Karpas-422 (cell line): ENCODE measurements around the gene ANGEL2. TPM values are rescaled to one million over a fixed set of nuclear protein-coding genes. Genes with fewer than 3 reads are reported as not detected.

ENCODE experiments used
- DNase-seq: peaks from one replicate; pipeline ENCODE4 v3.0.0-alpha.2; 2015
- H2AFZ ChIP-seq: fragments of 200-600 bp; sonication (generic); 2 replicates; pipeline ENCODE4 v1.6.1; 2014; ENCODE audit warnings: antibody characterized with exemption, low read length, mixed read lengths
- H3K27ac ChIP-seq: fragments of 200-600 bp; sonication (generic); 2 replicates; pipeline ENCODE4 v1.5.1; 2014; ENCODE audit warnings: mild to moderate bottlenecking, low read length, moderate library complexity
- H3K27me3 ChIP-seq: fragments of 200-600 bp; sonication (generic); 2 replicates; pipeline ENCODE4 v1.6.1; 2014; ENCODE audit warnings: low read length, mixed read lengths
- H3K36me3 ChIP-seq: fragments of 200-600 bp; sonication (generic); 2 replicates; pipeline ENCODE4 v1.6.1; 2014; ENCODE audit warnings: low read length, mixed read lengths; ENCODE audit not compliant: insufficient read depth
- H3K4me1 ChIP-seq: fragments of 200-600 bp; sonication (generic); 2 replicates; pipeline ENCODE4 v1.6.1; 2014; ENCODE audit warnings: mild to moderate bottlenecking, low read length, mixed read lengths
- H3K4me2 ChIP-seq: fragments of 200-600 bp; sonication (generic); 2 replicates; pipeline ENCODE4 v1.6.1; 2014; ENCODE audit warnings: low read length, low read depth, mild to moderate bottlenecking; ENCODE audit not compliant: poor library complexity, severe bottlenecking
- H3K4me3 ChIP-seq: fragments of 200-600 bp; sonication (generic); 2 replicates; pipeline ENCODE4 v1.5.1; 2014; ENCODE audit warnings: mild to moderate bottlenecking, antibody characterized with exemption, low read length, mixed read lengths
- H3K79me2 ChIP-seq: fragments of 200-600 bp; sonication (generic); 2 replicates; pipeline ENCODE4 v1.6.1; 2014; ENCODE audit warnings: mild to moderate bottlenecking, low read length, mixed read lengths
- H3K9ac ChIP-seq: fragments of 200-600 bp; sonication (generic); 2 replicates; pipeline ENCODE4 v1.6.0; 2014; ENCODE audit warnings: low read length
- H3K9me2 ChIP-seq: fragments of 200-600 bp; sonication (generic), shearing (Covaris generic); replicated peaks from 2 replicates; pipeline ENCODE4 v1.6.0; 2014; ENCODE audit warnings: mild to moderate bottlenecking, low read length, moderate library complexity; ENCODE audit not compliant: insufficient read depth
- H3K9me3 ChIP-seq: fragments of 300-700, 200-600 bp; sonication (generic); 2 replicates; pipeline ENCODE4 v1.6.1; 2014; ENCODE audit warnings: low read length, mixed read lengths
- H4K20me1 ChIP-seq: fragments of 200-600 bp; sonication (generic); 2 replicates; pipeline ENCODE4 v1.6.1; 2014; ENCODE audit warnings: mild to moderate bottlenecking, antibody characterized with exemption, low read length, low read depth; ENCODE audit not compliant: insufficient read depth
- total RNA-seq: library from RNA; depleted of rRNA; stranded (reverse); fragments of >200 nt; shearing (Covaris generic); gene quantifications from 2 replicates; pipeline ENCODE4 v1.2.3, GENCODE V29; 2014; ENCODE audit warnings: low replicate concordance

The ANGEL2 gene
- total RNA-seq, 1 experiment from 2014 or later = 97.1 TPM

DNA sequence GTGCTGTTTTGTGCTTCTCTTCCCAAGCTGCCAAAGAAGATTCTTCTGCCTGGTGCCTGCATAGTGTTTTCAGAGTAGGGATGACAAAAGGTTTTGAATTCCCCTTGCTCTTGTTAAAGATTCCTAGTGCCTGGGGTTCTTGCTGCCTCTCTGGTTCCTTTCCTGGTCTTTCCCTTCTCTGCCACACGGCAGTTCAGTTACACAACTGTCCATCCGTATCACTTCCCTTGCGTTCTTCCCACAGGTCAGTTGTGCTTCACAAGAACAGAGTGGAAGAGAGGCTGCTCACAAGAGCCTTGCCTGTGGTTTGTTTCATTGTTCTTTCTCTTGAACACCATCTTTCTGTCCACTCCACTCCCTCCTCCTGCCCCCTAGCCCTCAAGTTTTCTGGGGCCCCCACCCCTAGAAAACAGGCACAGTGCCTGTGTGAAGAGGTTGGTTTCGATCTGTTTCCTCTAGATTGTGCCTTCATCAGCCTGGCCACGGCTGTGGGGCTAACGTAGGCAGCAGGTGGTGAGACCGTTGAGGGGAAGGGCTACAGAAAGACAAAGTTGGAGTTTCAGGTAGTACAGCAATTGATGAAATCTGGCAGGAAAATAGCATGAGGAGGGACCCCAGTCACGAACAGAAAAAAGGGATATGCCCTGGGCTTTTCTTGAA, 59.6 kb downstream of the ANGEL2 start:
- Histone ChIP-seq H3K4me1 (peaks cover 23% of the 10 kb centered on the region), H3K79me2 (no peaks in the 10 kb centered on the region), H3K4me2 (peak overlapping the region; percentile 1), H3K4me3 (no peak overlapping the region), H3K9me2 (no peaks in the 10 kb centered on the region), H3K36me3 (no peaks in the 10 kb centered on the region), H3K9me3 (no peaks in the 10 kb centered on the region), H3K27ac (no peak overlapping the region), H3K27me3 (no peaks in the 10 kb centered on the region), H2AFZ (no peak overlapping the region), H3K9ac (no peak overlapping the region), H4K20me1 (no peaks in the 10 kb centered on the region)
- no peak for DNase-seq

GRCh38 chr1:212955098-212955497, 60.6 kb downstream of the ANGEL2 start:
- no peaks in the 10 kb centered on the region for H3K36me3 ChIP-seq
- DNase-seq = no peak
- H3K27me3 ChIP-seq = no peaks in the 10 kb centered on the region
- H3K79me2 ChIP-seq = no peaks in the 10 kb centered on the region
- peaks cover 23% of the 10 kb centered on the region for H3K4me1 ChIP-seq
- no peaks in the 10 kb centered on the region for H3K9me2 ChIP-seq
- H3K4me3 ChIP-seq = no peak overlapping the region
- H3K4me2 ChIP-seq = no peak overlapping the region
- H4K20me1 ChIP-seq = no peaks in the 10 kb centered on the region
- H3K9ac ChIP-seq = no peak overlapping the region
- H3K9me3 ChIP-seq = no peaks in the 10 kb centered on the region
- H2AFZ ChIP-seq = no peak overlapping the region
- H3K27ac ChIP-seq = no peak overlapping the region

- Histone ChIP-seq H3K9me2 (no peaks in the 10 kb centered on the region), H4K20me1 (no peaks in the 10 kb centered on the region), H3K79me2 (no peaks in the 10 kb centered on the region), H3K9ac (no peak overlapping the region), H3K36me3 (no peaks in the 10 kb centered on the region), H3K27ac (no peak overlapping the region), H2AFZ (no peak overlapping the region), H3K9me3 (no peaks in the 10 kb centered on the region), H3K4me1 (peaks cover 23% of the 10 kb centered on the region), H3K27me3 (no peaks in the 10 kb centered on the region), H3K4me2 (no peak overlapping the region), H3K4me3 (no peak overlapping the region)
- no peak for DNase-seq
Measured at GRCh38 chr1:212954514-212954913, 61.2 kb downstream of the ANGEL2 start.

- Histone ChIP-seq H3K9me2 (no peaks in the 10 kb centered on the region), H4K20me1 (no peaks in the 10 kb centered on the region), H3K4me2 (no peak overlapping the region), H3K9ac (no peak overlapping the region), H2AFZ (no peak overlapping the region), H3K27ac (no peak overlapping the region), H3K79me2 (no peaks in the 10 kb centered on the region), H3K4me1 (peaks cover 22% of the 10 kb centered on the region), H3K36me3 (no peaks in the 10 kb centered on the region), H3K27me3 (no peaks in the 10 kb centered on the region), H3K9me3 (no peaks in the 10 kb centered on the region), H3K4me3 (no peak overlapping the region)
- DNase-seq = no peak
Measured at GRCh38 chr1:212953321-212953720, 62.3 kb downstream of the ANGEL2 start.

DNA sequence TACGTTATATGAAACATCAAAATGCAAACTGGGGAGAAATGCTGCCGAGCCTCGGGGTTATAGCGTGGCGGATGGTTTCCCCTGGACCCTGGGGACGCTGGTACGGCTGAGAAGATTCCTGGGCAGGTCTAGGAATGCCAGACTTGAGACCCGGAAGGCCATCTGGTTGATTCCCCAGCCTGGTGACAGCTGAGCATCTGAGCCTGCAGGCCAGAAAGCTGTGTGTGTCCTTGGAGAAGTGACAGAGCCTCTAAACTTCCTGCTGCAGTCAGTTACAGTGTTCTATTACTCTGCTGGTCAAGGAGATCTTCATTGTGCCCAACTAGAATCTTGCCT, 63.1 kb downstream of the ANGEL2 start:
- no peaks in the 10 kb centered on the region for H4K20me1 ChIP-seq
- no peaks in the 10 kb centered on the region for H3K9me2 ChIP-seq
- no peak overlapping the region for H2AFZ ChIP-seq
- H3K4me1 ChIP-seq = peaks cover 14% of the 10 kb centered on the region
- H3K36me3 ChIP-seq = no peaks in the 10 kb centered on the region
- H3K9me3 ChIP-seq = no peaks in the 10 kb centered on the region
- H3K79me2 ChIP-seq = no peaks in the 10 kb centered on the region
- H3K9ac ChIP-seq = no peak overlapping the region
- DNase-seq = no peak
- H3K4me3 ChIP-seq = no peak overlapping the region
- no peak overlapping the region for H3K27ac ChIP-seq
- no peak overlapping the region for H3K4me2 ChIP-seq
- H3K27me3 ChIP-seq = no peaks in the 10 kb centered on the region

GRCh38 chr1:212951947-212952640, 63.6 kb downstream of the ANGEL2 start:
- H4K20me1 ChIP-seq = no peaks in the 10 kb centered on the region
- H3K27ac ChIP-seq = no peak overlapping the region
- H2AFZ ChIP-seq = no peak overlapping the region
- no peak overlapping the region for H3K9ac ChIP-seq
- no peaks in the 10 kb centered on the region for H3K27me3 ChIP-seq
- no peaks in the 10 kb centered on the region for H3K9me3 ChIP-seq
- no peak overlapping the region for H3K4me3 ChIP-seq
- H3K4me1 ChIP-seq = peaks cover 12% of the 10 kb centered on the region
- no peaks in the 10 kb centered on the region for H3K36me3 ChIP-seq
- no peak for DNase-seq
- H3K4me2 ChIP-seq = no peak overlapping the region
- H3K79me2 ChIP-seq = no peaks in the 10 kb centered on the region
- no peaks in the 10 kb centered on the region for H3K9me2 ChIP-seq

DNA sequence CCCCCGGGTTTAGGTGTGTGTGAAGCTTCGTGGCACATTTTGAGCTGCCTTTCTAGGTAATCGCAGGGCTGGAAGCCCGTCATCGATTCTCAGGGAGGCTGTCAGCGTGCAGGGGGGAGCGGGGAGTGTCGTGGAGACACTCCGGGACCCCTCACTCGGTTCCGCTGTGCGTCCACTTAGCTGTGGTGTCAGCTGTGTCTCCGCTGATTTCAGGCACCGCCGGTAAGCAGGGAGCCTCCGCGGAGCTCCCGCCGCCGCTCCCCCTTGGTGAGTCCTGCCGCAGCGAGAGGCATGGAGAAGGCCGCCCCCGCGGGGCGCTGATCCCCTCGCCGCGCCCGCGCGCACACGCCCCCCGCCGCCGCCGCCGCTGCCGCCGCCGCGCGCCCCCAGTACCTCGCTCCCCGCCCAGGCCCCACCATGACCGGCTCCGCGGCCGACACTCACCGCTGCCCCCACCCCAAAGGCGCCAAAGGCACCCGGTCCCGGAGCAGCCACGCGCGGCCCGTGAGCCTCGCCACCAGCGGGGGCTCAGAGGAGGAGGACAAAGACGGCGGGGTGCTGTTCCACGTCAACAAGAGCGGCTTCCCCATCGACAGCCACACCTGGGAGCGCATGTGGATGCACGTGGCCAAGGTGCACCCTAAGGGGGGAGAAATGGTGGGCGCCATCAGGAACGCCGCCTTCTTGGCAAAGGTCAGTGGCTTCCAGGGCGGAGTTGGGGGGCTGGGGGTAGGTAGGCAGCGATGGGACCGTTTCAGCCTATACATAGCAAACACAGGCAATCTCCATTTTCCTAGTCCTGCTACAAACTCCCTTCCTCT, 64.3 kb downstream of the ANGEL2 start:
- Histone ChIP-seq H2AFZ (no peak overlapping the region), H3K9me3 (no peaks in the 10 kb centered on the region), H3K36me3 (no peaks in the 10 kb centered on the region), H3K27ac (no peak overlapping the region), H3K4me3 (no peak overlapping the region), H3K9me2 (no peaks in the 10 kb centered on the region), H4K20me1 (no peaks in the 10 kb centered on the region), H3K4me1 (peaks cover 12% of the 10 kb centered on the region), H3K27me3 (no peaks in the 10 kb centered on the region), H3K4me2 (no peak overlapping the region), H3K9ac (no peak overlapping the region), H3K79me2 (no peaks in the 10 kb centered on the region)
- no peak for DNase-seq
